Transverse colon (tissue), 3 donors: Measurements from ENCODE around the gene IL36RN.

Experiments used
- POLR2A ChIP-seq: fragments of 450-650 bp; IDR thresholded peaks from one replicate; pipeline ENCODE4 v1.6.1; 2016; ENCODE audit warnings: antibody characterized with exemption, mild to moderate bottlenecking, moderate library complexity
- POLR2AphosphoS5 ChIP-seq, 3 donors: sonication (generic); formaldehyde crosslinking; IDR thresholded peaks; one replicate each; pipeline ENCODE4 v1.6.1; 2016; ENCODE audit warnings: antibody characterized with exemption in 3 of 3

DNA sequence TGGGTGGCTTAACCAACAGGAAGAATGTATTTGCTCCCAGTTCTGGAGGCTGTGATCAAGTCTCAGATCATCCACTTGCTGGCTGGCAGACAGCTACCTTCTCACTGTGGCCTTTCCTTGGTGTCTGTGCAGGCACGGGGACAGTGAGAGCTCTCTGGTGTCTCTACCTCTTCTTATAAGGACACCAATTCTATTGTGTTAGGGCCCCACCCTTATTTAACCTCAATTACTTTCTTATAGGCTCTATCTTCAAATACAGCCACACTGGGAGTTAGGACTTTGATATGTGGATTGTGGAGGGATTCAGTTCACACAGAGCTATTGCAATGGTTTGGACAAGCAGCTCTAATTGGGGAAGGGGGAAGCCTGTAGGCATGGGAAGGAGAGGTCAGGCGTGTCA is 43.1 kb downstream of the IL36RN start:
- TF ChIP-seq POLR2AphosphoS5 (IDR thresholded peaks at IDR 0.05) (no peak), POLR2A (no peak)
